H9 (cell line): Measurements from ENCODE around the gene CEP85L. TPM values are rescaled to one million over a fixed set of nuclear protein-coding genes. Genes with fewer than 3 reads are reported as not detected.

Experiments used
- DNase-seq: peaks from one replicate; pipeline ENCODE4 v3.0.0-alpha.2; 2017
- H2AFZ ChIP-seq: one replicate; pipeline ENCODE4 v1.6.1; 2013; ENCODE audit warnings: mild to moderate bottlenecking, low read length, control low read depth, moderate library complexity
- H2AK5ac ChIP-seq: 2 replicates; pipeline ENCODE4 v1.6.1; 2013; ENCODE audit warnings: low read length, control low read depth, mixed read lengths; ENCODE audit not compliant: insufficient read length
- H2BK120ac ChIP-seq: one replicate; pipeline ENCODE4 v1.6.1; 2013; ENCODE audit warnings: low read depth, mild to moderate bottlenecking, low read length, control low read depth, inconsistent platforms; ENCODE audit not compliant: poor library complexity, severe bottlenecking
- H2BK12ac ChIP-seq: 2 replicates; pipeline ENCODE4 v1.6.1; 2013; ENCODE audit warnings: low read length, control low read depth, mixed read lengths, low read depth; ENCODE audit not compliant: insufficient read length
- H2BK15ac ChIP-seq: 2 replicates; pipeline ENCODE4 v1.6.1; 2013; ENCODE audit warnings: low read depth, low read length, control low read depth
- H2BK20ac ChIP-seq: one replicate; pipeline ENCODE4 v1.6.1; 2013; ENCODE audit warnings: low read depth, mild to moderate bottlenecking, low read length, control low read depth, inconsistent platforms; ENCODE audit not compliant: poor library complexity, severe bottlenecking
- H2BK5ac ChIP-seq: 2 replicates; pipeline ENCODE4 v1.6.1; 2013; ENCODE audit warnings: low read length, control low read depth, mixed read lengths; ENCODE audit not compliant: insufficient read length
- H3K14ac ChIP-seq: 2 replicates; pipeline ENCODE4 v1.6.1; 2013; ENCODE audit warnings: low read length, control low read depth; ENCODE audit not compliant: insufficient read depth
- H3K18ac ChIP-seq: 2 replicates; pipeline ENCODE4 v1.6.1; 2013; ENCODE audit warnings: low read depth, mild to moderate bottlenecking, mixed read lengths, low read length, control low read depth; ENCODE audit not compliant: insufficient read length
- H3K23ac ChIP-seq: 2 replicates; pipeline ENCODE4 v1.6.1; 2013; ENCODE audit warnings: low read length, control low read depth, mixed read lengths, low read depth; ENCODE audit not compliant: insufficient read length
- H3K23me2 ChIP-seq: 2 replicates; pipeline ENCODE4 v1.6.1; 2013; ENCODE audit warnings: low read depth, mild to moderate bottlenecking, mixed read lengths, low read length, control low read depth; ENCODE audit not compliant: insufficient read length, poor library complexity, severe bottlenecking
- H3K27ac ChIP-seq: 2 replicates; pipeline ENCODE4 v1.5.1; 2013; ENCODE audit warnings: low read length, control low read depth, mixed read lengths, low read depth; ENCODE audit not compliant: insufficient read length
- H3K27me3 ChIP-seq: 2 replicates; pipeline ENCODE4 v1.6.1; 2013; ENCODE audit warnings: low read length, control low read depth, inconsistent platforms; ENCODE audit not compliant: insufficient read depth
- H3K4ac ChIP-seq: 2 replicates; pipeline ENCODE4 v1.6.1; 2013; ENCODE audit warnings: low read depth, mild to moderate bottlenecking, control low read depth, inconsistent platforms, low read length, moderate library complexity
- H3K4me1 ChIP-seq: 2 replicates; pipeline ENCODE4 v1.6.1; 2013; ENCODE audit warnings: low read length, control low read depth, inconsistent platforms; ENCODE audit not compliant: insufficient read depth
- H3K4me2 ChIP-seq: 2 replicates; pipeline ENCODE4 v1.6.1; 2013; ENCODE audit warnings: low read length, control low read depth, mixed read lengths; ENCODE audit not compliant: insufficient read length, insufficient read depth
- H3K56ac ChIP-seq: 2 replicates; pipeline ENCODE4 v1.6.1; 2013; ENCODE audit warnings: low read depth, mild to moderate bottlenecking, mixed read lengths, low read length, control low read depth; ENCODE audit not compliant: insufficient read length
- H3K79me1 ChIP-seq: 2 replicates; pipeline ENCODE4 v1.6.1; 2013; ENCODE audit warnings: low read depth, mild to moderate bottlenecking, moderate library complexity, low read length, control low read depth, inconsistent platforms; ENCODE audit not compliant: insufficient read depth, poor library complexity, severe bottlenecking
- H3K79me2 ChIP-seq: 2 replicates; pipeline ENCODE4 v1.6.1; 2013; ENCODE audit warnings: low read length, control low read depth, inconsistent platforms; ENCODE audit not compliant: insufficient read depth
- H3K9ac ChIP-seq: 2 replicates; pipeline ENCODE4 v1.6.1; 2013; ENCODE audit warnings: low read length, control low read depth, mixed read lengths; ENCODE audit not compliant: insufficient read length; ENCODE audit errors: extremely low read depth
- H3K9me3 ChIP-seq: one replicate; pipeline ENCODE4 v1.6.1; 2013; ENCODE audit warnings: low read depth, low read length, inconsistent platforms; ENCODE audit not compliant: control insufficient read depth
- H3T11ph ChIP-seq: one replicate; pipeline ENCODE4 v1.6.1; 2013; ENCODE audit warnings: mild to moderate bottlenecking, low read length, control low read depth, inconsistent platforms
- H4K20me1 ChIP-seq: one replicate; pipeline ENCODE4 v1.6.1; 2013; ENCODE audit not compliant: control insufficient read depth, insufficient read length, insufficient read depth
- H4K5ac ChIP-seq: 2 replicates; pipeline ENCODE4 v1.6.1; 2013; ENCODE audit warnings: low read depth, mild to moderate bottlenecking, mixed read lengths, low read length, control low read depth; ENCODE audit not compliant: insufficient read length
- H4K8ac ChIP-seq: replicated peaks from 2 replicates; pipeline ENCODE4 v1.6.1; 2013; ENCODE audit warnings: low read length, control low read depth, mixed read lengths, low read depth; ENCODE audit not compliant: insufficient read length
- H4K91ac ChIP-seq: 2 replicates; pipeline ENCODE4 v1.6.1; 2013; ENCODE audit warnings: low read depth, mild to moderate bottlenecking, moderate library complexity, mixed read lengths, low read length, control low read depth; ENCODE audit not compliant: insufficient read length
- H3K27ac Mint-ChIP-seq, 3 experiments: 2 replicates in 2 of 3; 3 replicates in 1 of 3; pipeline ENCODE4 v1.8.0; 2020 to 2021; ENCODE audit warnings: mixed read lengths in 3 of 3, mild to moderate bottlenecking in 1 of 3, moderate library complexity in 1 of 3
- H3K27me3 Mint-ChIP-seq: 2 replicates; pipeline ENCODE4 v1.8.0; 2021; ENCODE audit warnings: low read depth, mild to moderate bottlenecking, moderate library complexity, mixed read lengths
- H3K36me3 Mint-ChIP-seq, 3 experiments: 2 replicates in 2 of 3; 3 replicates in 1 of 3; pipeline ENCODE4 v1.8.0; 2020 to 2021; ENCODE audit warnings: low read depth in 3 of 3, mixed read lengths in 3 of 3; ENCODE audit not compliant: insufficient read depth in 1 of 3
- H3K4me1 Mint-ChIP-seq, 2 experiments: 2 replicates each; pipeline ENCODE4 v1.8.0; 2020; ENCODE audit warnings: mixed read lengths in 2 of 2
- H3K4me3 Mint-ChIP-seq, 2 experiments: 2 replicates in 1 of 2; 3 replicates in 1 of 2; pipeline ENCODE4 v1.8.0; 2020 to 2021; ENCODE audit warnings: mild to moderate bottlenecking in 2 of 2, mixed read lengths in 2 of 2, moderate library complexity in 1 of 2
- H3K9me3 Mint-ChIP-seq, 2 experiments: 2 replicates in 1 of 2; 3 replicates in 1 of 2; pipeline ENCODE4 v1.8.0; 2020; ENCODE audit warnings: mild to moderate bottlenecking in 2 of 2, mixed read lengths in 2 of 2, moderate library complexity in 1 of 2
- total RNA-seq: library from RNA; stranded (reverse); gene quantifications from 2 replicates; pipeline ENCODE4 v1.2.1, GENCODE V29; 2021
- TF ChIP-seq, protein P1 (sequence below): fragments of 200-600 bp; sonication (generic); conservative IDR thresholded peaks from 3 replicates; pipeline ENCODE4 v1.8.0; 2021; ENCODE audit warnings: antibody characterized with exemption, mild to moderate bottlenecking

The CEP85L gene
- total RNA-seq, 1 experiment from 2014 or later = 3.8 TPM

DNA sequence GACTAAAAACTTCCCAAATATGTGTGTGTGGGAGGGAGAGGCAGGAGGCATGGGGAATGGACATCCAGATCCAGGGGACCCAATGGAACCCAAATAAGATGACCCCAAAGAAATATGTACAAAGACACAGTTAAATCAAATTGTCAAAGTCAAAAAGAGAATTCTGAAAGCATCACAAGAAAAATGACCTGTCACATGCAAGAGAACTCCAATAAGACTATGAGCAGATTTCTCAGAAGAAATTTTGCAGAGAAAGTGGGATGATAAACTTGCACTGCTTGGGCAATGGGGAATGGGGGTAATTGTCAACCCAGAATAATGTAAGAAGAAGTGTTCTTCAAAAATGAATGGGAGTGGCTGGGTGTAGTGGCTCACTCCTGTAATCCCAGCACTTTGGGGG lies 162.8 kb downstream of the CEP85L start:
- Histone ChIP-seq H3K4me1 (no peaks in the 10 kb centered on the region), H3K4ac (no peak overlapping the region), H3K9me3 (no peaks in the 10 kb centered on the region), H4K20me1 (no peaks in the 10 kb centered on the region), H2BK5ac (no peak overlapping the region), H3K18ac (no peak overlapping the region), H2AFZ (no peak overlapping the region), H2BK120ac (no peak overlapping the region), H4K8ac (no peak overlapping the region), H3K27me3 (no peaks in the 10 kb centered on the region), H3K27ac (no peak overlapping the region), H3K23me2 (no peaks in the 10 kb centered on the region), H4K5ac (no peak overlapping the region), H3K79me2 (no peaks in the 10 kb centered on the region), H4K91ac (no peak overlapping the region), H3K14ac (no peak overlapping the region), H3T11ph (no peak overlapping the region), H3K9ac (no peak overlapping the region), H2BK12ac (no peak overlapping the region), H3K79me1 (no peaks in the 10 kb centered on the region), H2AK5ac (no peak overlapping the region), H3K56ac (no peak overlapping the region), H2BK15ac (no peak overlapping the region), H2BK20ac (no peak overlapping the region), H3K23ac (no peak overlapping the region), H3K4me2 (no peak overlapping the region)
- DNase-seq = no peak
- Mint-ChIP-seq H3K4me1 (peaks cover 4% of the 10 kb centered on the region in 2 experiments; a peak in 3 of 4 replicates), H3K9me3 (peaks cover 8 to 18% of the 10 kb centered on the region in 2 experiments), H3K36me3 (peaks cover 12 to 20% (median 19%) of the 10 kb centered on the region in 3 experiments; a peak in 6 of 7 replicates), H3K27me3 (no peaks in the 10 kb centered on the region), H3K27ac (no peak overlapping the region), H3K4me3 (no peak overlapping the region)
- TF ChIP-seq, protein P1, sequence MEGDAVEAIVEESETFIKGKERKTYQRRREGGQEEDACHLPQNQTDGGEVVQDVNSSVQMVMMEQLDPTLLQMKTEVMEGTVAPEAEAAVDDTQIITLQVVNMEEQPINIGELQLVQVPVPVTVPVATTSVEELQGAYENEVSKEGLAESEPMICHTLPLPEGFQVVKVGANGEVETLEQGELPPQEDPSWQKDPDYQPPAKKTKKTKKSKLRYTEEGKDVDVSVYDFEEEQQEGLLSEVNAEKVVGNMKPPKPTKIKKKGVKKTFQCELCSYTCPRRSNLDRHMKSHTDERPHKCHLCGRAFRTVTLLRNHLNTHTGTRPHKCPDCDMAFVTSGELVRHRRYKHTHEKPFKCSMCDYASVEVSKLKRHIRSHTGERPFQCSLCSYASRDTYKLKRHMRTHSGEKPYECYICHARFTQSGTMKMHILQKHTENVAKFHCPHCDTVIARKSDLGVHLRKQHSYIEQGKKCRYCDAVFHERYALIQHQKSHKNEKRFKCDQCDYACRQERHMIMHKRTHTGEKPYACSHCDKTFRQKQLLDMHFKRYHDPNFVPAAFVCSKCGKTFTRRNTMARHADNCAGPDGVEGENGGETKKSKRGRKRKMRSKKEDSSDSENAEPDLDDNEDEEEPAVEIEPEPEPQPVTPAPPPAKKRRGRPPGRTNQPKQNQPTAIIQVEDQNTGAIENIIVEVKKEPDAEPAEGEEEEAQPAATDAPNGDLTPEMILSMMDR = no peak
